Effector memory CD8-positive, alpha-beta T cell (primary cell): Measurements from ENCODE around the gene ST6GALNAC6.

Experiments used
- ATAC-seq: fragments of 150-1000 bp; cut with Tn5 transposase; replicated peaks from 2 replicates; pipeline ENCODE4 v1.10.0; 2021; ENCODE audit warnings: mild to moderate bottlenecking, moderate library complexity
- DNase-seq, 3 experiments: peaks; one replicate each; pipeline ENCODE4 v3.0.0; 2021
- H3K27ac Mint-ChIP-seq, 2 donors: one replicate each; pipeline ENCODE4 v1.8.0; 2022; ENCODE audit warnings: mild to moderate bottlenecking in 2 of 2, mixed read lengths in 2 of 2, moderate library complexity in 2 of 2
- H3K27me3 Mint-ChIP-seq, 2 donors: one replicate each; pipeline ENCODE4 v1.8.0; 2022; ENCODE audit warnings: mixed read lengths in 2 of 2
- H3K36me3 Mint-ChIP-seq: one replicate; pipeline ENCODE4 v1.8.0; 2022; ENCODE audit warnings: mild to moderate bottlenecking, moderate library complexity, mixed read lengths; ENCODE audit not compliant: insufficient read depth
- H3K4me1 Mint-ChIP-seq, 2 donors: one replicate each; pipeline ENCODE4 v1.8.0; 2022; ENCODE audit warnings: low read depth in 2 of 2, mixed read lengths in 2 of 2
- H3K4me3 Mint-ChIP-seq, 2 donors: one replicate each; pipeline ENCODE4 v1.8.0; 2022; ENCODE audit warnings: mild to moderate bottlenecking in 2 of 2, mixed read lengths in 2 of 2, moderate library complexity in 2 of 2
- H3K9me3 Mint-ChIP-seq, 2 donors: one replicate each; pipeline ENCODE4 v1.8.0; 2022; ENCODE audit warnings: mixed read lengths in 2 of 2

ST6GALNAC6 gene

DNA sequence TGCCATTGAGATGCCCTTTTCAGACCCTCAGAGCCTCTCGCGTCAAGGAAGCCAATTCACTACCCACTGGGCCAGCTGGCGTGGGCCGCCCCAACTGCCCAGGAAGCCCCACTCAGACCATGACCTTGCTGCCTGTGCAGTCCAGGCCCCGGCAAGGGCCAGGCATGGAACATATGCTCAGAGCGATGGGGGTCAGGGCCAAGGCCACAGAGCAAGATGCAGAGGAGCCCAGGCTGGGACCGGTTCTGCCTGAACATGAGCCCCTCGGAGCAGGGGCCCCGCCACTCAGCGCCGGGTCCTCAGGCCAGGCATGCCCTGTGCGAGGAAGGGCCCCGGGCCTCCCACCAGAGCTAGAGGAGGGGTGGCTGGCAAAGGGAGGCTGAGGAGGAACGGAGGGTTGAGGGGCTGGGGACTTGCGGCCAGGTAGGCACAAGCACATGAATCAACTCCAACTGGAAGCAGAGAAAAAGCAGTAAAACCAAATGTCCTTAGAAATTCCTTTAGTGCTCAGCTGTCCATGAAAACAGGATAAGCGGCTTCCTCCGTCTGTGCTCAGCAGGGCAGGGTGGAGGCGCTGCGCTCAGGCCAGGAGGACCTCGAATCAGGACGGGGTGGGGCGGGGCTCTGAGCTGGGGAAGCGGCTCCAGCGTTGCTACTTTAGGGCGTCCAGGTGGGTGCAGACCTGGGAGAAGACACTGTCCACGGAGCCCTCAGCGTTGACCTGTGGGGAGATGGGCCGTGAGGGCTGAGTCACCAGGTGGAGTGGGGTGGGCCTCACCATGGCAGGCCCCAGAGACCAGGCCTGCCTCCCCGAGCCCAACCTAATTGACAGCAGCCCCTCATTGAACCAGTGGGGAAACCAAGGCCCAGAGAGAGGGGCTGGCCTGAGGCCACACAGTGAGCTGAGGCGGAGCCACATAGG, 31.8 kb downstream of the ST6GALNAC6 start:
- no peaks in the 10 kb centered on the region for H3K9me3 Mint-ChIP-seq
- H3K27me3 Mint-ChIP-seq: no peaks in the 10 kb centered on the region
- peaks cover 15 to 18% of the 10 kb centered on the region in 2 donors for H3K4me1 Mint-ChIP-seq
- H3K4me3 Mint-ChIP-seq: no peak overlapping the region
- no peak overlapping the region for H3K27ac Mint-ChIP-seq
- ATAC-seq: no peak
- no peak for DNase-seq
- H3K36me3 Mint-ChIP-seq: peaks cover 2% of the 10 kb centered on the region

GRCh38 chr9:127866535-127866934, 32.9 kb downstream of the ST6GALNAC6 start:
- Mint-ChIP-seq H3K4me3 (no peak overlapping the region), H3K27me3 (no peaks in the 10 kb centered on the region), H3K4me1 (peaks cover 26 to 28% of the 10 kb centered on the region in 2 donors), H3K27ac (peak overlapping the region in 1 of 2 donors; percentile 33), H3K9me3 (no peaks in the 10 kb centered on the region), H3K36me3 (peaks cover 5% of the 10 kb centered on the region)
- ATAC-seq: no peak
- no peak for DNase-seq

GRCh38 chr9:127865645-127866464, 33.5 kb downstream of the ST6GALNAC6 start:
- peak; percentile 40 for ATAC-seq
- H3K36me3 Mint-ChIP-seq: peaks cover 5% of the 10 kb centered on the region
- no peaks in the 10 kb centered on the region for H3K27me3 Mint-ChIP-seq

GRCh38 chr9:127863191-127863621, 36.2 kb downstream of the ST6GALNAC6 start:
- Mint-ChIP-seq H3K27ac (peak overlapping the region; percentile 91 to 94), H3K27me3 (no peaks in the 10 kb centered on the region), H3K4me1 (peaks cover 35 to 37% of the 10 kb centered on the region in 2 donors), H3K9me3 (no peaks in the 10 kb centered on the region), H3K36me3 (peaks cover 3% of the 10 kb centered on the region), H3K4me3 (peak overlapping the region in 1 of 2 donors; percentile 61)
- ATAC-seq: no peak
- no peak for DNase-seq

More at GRCh38 chr9:127865645-127866464, 33.5 kb downstream of the ST6GALNAC6 start:
- peaks cover 31 to 33% of the 10 kb centered on the region in 2 donors for H3K4me1 Mint-ChIP-seq
- peak in 2 of 3 experiments; percentile 21 to 33 for DNase-seq
- H3K27ac Mint-ChIP-seq: peak overlapping the region; percentile 33 to 71
- H3K4me3 Mint-ChIP-seq: no peak overlapping the region
- no peaks in the 10 kb centered on the region for H3K9me3 Mint-ChIP-seq

DNA sequence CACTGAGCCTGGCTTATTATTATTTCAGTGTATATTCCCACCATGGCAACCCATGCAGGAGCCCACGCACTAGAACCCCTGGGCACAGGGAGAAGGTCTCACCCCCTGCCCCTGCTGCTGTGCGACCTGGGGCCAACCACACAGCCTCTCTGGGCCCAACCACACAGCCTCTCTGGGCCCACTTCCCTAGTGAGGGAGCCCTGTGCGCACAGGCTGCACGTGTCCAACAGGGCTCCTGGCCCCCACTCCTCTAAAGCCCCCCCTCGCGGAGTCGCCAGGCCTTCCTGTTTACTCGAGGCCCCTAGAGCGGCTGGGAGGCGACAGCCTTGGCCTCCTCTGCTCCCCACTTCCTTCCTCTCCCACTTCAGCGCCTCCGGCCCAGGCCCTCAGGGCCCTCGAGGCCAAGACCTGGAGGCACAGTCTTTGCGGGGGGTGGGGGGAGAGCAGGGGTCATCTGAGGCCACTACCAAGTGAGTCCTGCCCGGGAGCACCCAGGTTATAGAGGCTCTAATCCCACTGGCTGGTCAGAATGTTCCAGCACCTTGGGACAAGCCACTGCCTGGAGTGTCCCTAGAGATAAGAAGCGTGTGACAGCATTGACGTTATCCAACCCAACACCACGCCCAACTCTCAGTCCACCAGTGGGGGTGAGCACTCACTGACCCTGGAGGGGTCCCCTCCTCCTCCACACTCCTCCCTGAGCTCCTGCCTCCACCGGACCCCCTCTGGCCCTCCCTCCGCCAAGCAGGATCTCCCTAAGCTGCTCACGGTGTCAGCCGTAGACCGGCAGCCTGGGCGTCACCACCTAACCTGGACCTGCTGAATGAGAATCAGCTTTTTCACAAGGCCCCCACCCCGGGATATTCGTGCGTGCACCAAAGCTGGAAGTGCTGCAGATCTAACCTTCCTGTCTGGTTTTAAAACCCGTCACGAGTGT, 37.1 kb downstream of the ST6GALNAC6 start:
- H3K36me3 Mint-ChIP-seq: peaks cover 3% of the 10 kb centered on the region
- H3K9me3 Mint-ChIP-seq: no peaks in the 10 kb centered on the region
- peaks cover 35 to 40% of the 10 kb centered on the region in 2 donors for H3K4me1 Mint-ChIP-seq
- H3K27ac Mint-ChIP-seq: peak overlapping the region; percentile 91 to 94
- H3K27me3 Mint-ChIP-seq: no peaks in the 10 kb centered on the region
- peak; percentile 58 to 69 (median 60) for DNase-seq
- peak; percentile 73 for ATAC-seq
- peak overlapping the region; percentile 47 to 61 for H3K4me3 Mint-ChIP-seq

GRCh38 chr9:127860779-127861178, 38.6 kb downstream of the ST6GALNAC6 start:
- Mint-ChIP-seq H3K9me3 (no peaks in the 10 kb centered on the region), H3K36me3 (peaks cover 3% of the 10 kb centered on the region), H3K27me3 (no peaks in the 10 kb centered on the region), H3K27ac (peak overlapping the region; percentile 91 to 94), H3K4me1 (peaks cover 37 to 38% of the 10 kb centered on the region in 2 donors), H3K4me3 (no peak overlapping the region)
- DNase-seq (no peak), ATAC-seq (no peak)

DNA sequence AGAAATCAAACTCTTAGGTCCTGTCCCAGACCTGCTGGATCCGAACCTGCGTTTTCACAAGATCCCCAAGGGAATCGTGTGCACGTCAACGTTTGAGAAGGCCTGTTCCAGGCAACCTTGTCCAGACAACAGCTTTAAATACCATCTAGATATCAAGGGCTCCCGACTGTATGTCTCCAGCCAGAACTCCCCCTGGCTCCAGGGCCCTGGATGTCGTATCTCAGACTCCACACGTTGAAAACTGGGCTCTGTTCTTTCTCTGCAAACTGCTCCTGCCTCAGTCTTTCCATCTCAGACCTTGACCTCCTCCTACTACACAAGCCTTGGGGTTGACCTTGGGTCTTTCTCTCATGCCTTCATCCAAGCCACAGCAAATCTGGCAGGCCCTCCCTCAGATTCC, 39.1 kb downstream of the ST6GALNAC6 start:
- DNase-seq (no peak), ATAC-seq (no peak)
- no peaks in the 10 kb centered on the region for H3K27me3 Mint-ChIP-seq
- H3K4me3 Mint-ChIP-seq: no peak overlapping the region
- H3K36me3 Mint-ChIP-seq: peaks cover 3% of the 10 kb centered on the region
- peak overlapping the region; percentile 91 to 94 for H3K27ac Mint-ChIP-seq
- H3K9me3 Mint-ChIP-seq: no peaks in the 10 kb centered on the region
- H3K4me1 Mint-ChIP-seq: peaks cover 35 to 37% of the 10 kb centered on the region in 2 donors

DNA sequence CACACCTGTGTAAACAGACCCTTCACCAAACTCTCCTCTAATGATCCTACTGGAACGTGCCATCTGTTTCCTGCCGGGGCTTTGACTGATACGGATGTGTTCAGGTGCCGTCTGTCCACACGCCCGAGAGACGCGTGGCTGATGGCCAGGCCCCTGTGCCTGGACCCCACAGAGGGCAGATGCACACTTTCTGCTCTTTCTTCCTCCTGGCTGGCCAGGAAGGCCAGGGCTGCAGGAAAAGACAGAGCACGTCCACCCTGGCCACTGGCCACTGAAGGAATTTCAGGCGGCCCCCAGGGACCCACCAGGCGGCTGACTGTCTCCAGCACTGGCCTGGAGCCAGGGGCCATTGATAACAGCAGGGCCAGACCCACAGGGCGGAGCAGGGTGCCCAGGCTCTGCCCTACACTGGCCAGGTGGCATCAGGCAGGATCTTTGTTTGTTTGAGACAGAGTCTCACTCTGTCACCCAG, 41.3 kb downstream of the ST6GALNAC6 start:
- peaks cover 32 to 43% of the 10 kb centered on the region in 2 donors for H3K4me1 Mint-ChIP-seq
- no peak for ATAC-seq
- peak overlapping the region in 1 of 2 donors; percentile 79 for H3K27ac Mint-ChIP-seq
- H3K4me3 Mint-ChIP-seq: no peak overlapping the region
- no peaks in the 10 kb centered on the region for H3K27me3 Mint-ChIP-seq
- H3K36me3 Mint-ChIP-seq: peaks cover 6% of the 10 kb centered on the region
- DNase-seq: no peak
- H3K9me3 Mint-ChIP-seq: no peaks in the 10 kb centered on the region

DNA sequence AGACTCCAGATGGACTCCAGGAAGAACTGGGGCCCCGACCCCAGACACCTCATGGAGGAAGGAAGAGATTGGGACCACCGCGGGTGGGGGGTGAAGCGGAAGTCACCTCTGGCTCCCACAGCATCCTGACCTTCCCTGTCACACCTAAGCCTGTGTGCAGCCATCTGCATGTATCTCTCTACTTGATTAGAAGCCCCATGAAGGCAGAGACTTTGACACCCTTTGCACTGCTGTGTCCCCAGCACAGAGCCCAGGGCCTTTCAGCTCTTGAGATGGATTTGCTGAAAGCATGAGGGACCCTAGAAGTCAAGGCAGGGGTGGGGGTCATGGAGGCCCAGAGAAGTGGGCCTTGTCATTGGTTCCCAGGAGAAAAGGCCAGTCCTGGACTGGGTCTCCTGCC, 42.1 kb downstream of the ST6GALNAC6 start:
- Mint-ChIP-seq H3K36me3 (peaks cover 6% of the 10 kb centered on the region), H3K27ac (peak overlapping the region in 1 of 2 donors; percentile 79), H3K27me3 (no peaks in the 10 kb centered on the region), H3K4me3 (no peak overlapping the region), H3K4me1 (peaks cover 24 to 36% of the 10 kb centered on the region in 2 donors), H3K9me3 (no peaks in the 10 kb centered on the region)
- DNase-seq (no peak), ATAC-seq (no peak)

DNA sequence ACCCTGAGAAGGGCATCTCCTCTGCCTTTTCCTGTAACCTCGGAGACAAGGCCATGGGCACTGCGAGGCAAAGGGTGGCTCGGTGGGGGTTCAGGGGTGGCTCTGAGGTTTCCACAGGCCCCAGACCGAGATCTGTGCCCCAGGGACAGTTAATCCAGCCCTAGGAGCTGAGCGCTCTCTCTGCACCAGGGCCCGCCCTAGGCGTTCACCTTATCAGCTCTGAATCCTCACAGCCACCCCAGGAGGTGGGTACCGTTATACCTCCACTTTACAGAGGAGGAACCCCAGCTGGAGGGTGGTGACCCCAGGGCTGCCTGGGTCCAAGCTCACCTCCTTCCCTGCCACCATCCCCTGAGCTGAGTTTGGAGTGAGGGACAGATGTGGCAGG, 42.7 kb downstream of the ST6GALNAC6 start:
- peak overlapping the region; percentile 19 to 82 for H3K27ac Mint-ChIP-seq
- no peak for DNase-seq
- H3K4me1 Mint-ChIP-seq: peaks cover 21 to 36% of the 10 kb centered on the region in 2 donors
- ATAC-seq: no peak
- no peaks in the 10 kb centered on the region for H3K9me3 Mint-ChIP-seq
- peaks cover 6% of the 10 kb centered on the region for H3K36me3 Mint-ChIP-seq
- H3K27me3 Mint-ChIP-seq: no peaks in the 10 kb centered on the region
- no peak overlapping the region for H3K4me3 Mint-ChIP-seq

GRCh38 chr9:127856094-127856728, 43.2 kb downstream of the ST6GALNAC6 start:
- H3K9me3 Mint-ChIP-seq: no peaks in the 10 kb centered on the region
- peaks cover 17 to 33% of the 10 kb centered on the region in 2 donors for H3K4me1 Mint-ChIP-seq
- DNase-seq: no peak
- peak overlapping the region; percentile 82 to 95 for H3K27ac Mint-ChIP-seq
- peaks cover 3% of the 10 kb centered on the region for H3K36me3 Mint-ChIP-seq
- H3K27me3 Mint-ChIP-seq: no peaks in the 10 kb centered on the region
- ATAC-seq: no peak
- H3K4me3 Mint-ChIP-seq: no peak overlapping the region

DNA sequence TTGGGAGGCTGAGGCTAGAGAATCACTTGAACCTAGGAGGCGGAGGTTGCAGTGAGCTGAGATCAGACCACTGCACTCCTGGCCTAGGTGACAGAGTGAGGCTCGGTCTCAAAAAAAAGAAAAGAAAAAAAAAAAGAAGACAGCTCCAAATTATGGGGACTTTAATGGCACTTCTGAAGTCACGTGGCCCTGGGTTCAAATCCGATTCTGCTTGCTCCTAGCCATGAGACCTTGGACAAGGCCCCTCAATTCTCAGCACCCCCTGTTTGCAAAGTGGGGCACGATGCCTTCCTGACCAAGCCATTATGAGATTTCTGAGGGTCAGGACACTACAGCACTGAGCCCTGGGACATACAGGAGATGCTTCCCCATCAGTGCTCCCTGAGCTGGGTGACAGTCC, 43.9 kb downstream of the ST6GALNAC6 start:
- Mint-ChIP-seq H3K27me3 (no peaks in the 10 kb centered on the region), H3K4me1 (peaks cover 13 to 28% of the 10 kb centered on the region in 2 donors), H3K9me3 (no peaks in the 10 kb centered on the region), H3K4me3 (peak overlapping the region; percentile 87 to 94), H3K36me3 (peaks cover 3% of the 10 kb centered on the region), H3K27ac (peak overlapping the region; percentile 82 to 95)
- ATAC-seq (no peak), DNase-seq (no peak)
